ENCODE measurements around the gene CABYR.

CABYR gene

DNA sequence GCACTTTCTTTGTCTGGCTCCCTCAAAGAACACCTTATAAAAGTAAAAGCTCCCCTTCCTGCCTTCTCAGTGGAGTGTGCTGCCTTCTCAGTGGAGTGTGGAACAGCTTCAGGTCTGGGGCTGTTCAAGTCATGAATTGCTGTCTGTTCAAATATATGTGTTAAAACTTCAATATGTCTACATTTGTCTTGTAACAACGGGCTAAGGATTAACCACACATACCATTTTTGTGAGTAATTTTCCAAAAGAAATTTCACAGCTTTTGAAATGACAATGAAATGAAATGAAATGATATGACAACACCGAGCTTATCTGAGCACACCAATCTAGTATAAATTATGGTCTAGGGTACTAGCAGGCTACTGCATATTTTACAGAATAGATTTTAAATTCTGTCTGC, 42.9 kb downstream of the CABYR start:
- H3K27ac ChIP-seq, result no peak overlapping the region
- TF ChIP-seq CTCF (IDR thresholded peaks at IDR 0.05) (no peak), ZFX (IDR thresholded peaks at IDR 0.05; ENCODE audit: borderline replicate concordance) (no peak)

DNA sequence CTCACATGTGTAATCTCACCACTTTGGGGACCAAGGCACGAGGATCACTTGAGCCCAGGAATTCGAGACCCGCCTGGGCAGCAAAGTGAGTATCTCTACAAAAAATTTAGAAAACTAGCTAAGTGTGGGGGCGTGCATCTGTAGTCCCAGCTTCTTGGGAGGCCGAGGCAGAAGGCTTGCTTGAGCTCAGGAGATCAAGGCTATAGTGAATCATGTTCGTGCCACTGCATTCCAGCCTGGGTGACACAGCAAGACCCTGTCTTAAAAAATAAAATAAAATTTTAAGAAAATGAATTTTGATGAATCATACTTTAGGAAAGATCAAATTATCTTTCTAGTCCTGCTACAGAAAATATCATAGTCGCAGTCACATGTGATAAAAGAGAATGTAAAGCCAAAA, 46.9 kb downstream of the CABYR start:
- TF ChIP-seq ZFX (IDR thresholded peaks at IDR 0.05; ENCODE audit: borderline replicate concordance) (no peak), CTCF (IDR thresholded peaks at IDR 0.05) (no peak)
- no peak overlapping the region for H3K27ac ChIP-seq

DNA sequence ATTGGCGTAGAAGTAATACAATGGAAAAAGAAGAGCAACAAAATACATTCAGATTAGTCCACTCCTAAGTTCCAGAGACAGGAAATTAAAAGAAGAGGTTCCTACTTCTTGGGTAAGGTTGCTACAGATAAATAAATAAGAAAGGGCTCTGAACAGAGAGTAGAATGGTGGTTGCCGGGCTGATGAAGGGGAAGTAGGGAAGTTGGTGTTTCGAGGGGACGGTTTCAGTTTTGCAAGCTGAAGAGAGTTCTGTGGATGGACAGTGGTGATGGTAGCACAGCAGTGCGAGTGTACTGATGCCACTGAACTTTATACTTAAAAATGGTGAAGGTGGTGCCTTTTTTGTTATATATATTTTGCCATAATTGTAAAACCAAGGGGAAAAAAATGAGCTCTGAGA, 48.2 kb downstream of the CABYR start:
- no peak for TF ChIP-seq CTCF (IDR thresholded peaks at IDR 0.05)
- no peak for TF ChIP-seq ZFX (IDR thresholded peaks at IDR 0.05; ENCODE audit: borderline replicate concordance)
- H3K27ac ChIP-seq, result no peak overlapping the region

- no peak for TF ChIP-seq CTCF (IDR thresholded peaks at IDR 0.05)
- no peak for TF ChIP-seq ZFX (IDR thresholded peaks at IDR 0.05; ENCODE audit: borderline replicate concordance)
- H3K27ac ChIP-seq, result no peak overlapping the region
These were observed 48.8 kb downstream of the CABYR start for GRCh38 chr18:24187689-24188088.

DNA sequence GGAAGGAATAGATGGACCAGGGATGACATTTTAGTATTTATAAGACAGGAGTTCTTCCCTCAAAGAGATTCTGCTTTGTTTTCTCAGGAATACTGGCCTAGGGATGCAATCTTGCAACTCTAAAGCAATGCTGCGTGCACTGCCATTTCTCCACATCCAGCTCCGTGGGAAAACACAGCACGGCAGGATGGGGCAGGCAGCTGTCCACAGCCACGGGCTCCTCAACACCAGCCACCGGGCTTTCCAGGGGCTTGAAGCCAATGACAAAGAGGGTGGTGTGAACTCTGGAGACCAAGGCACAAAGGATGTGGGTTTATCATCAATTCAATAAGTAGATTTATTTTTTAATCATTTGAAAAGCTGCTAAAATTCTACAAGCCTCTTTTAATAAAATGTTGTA, 49.3 kb downstream of the CABYR start:
- TF ChIP-seq CTCF (IDR thresholded peaks at IDR 0.05), result no peak
- no peak for TF ChIP-seq ZFX (IDR thresholded peaks at IDR 0.05; ENCODE audit: borderline replicate concordance)
- H3K27ac ChIP-seq, result no peak overlapping the region

GRCh38 chr18:24189007-24189528, 50.2 kb downstream of the CABYR start:
- no peak overlapping the region for H3K27ac ChIP-seq
- no peak for TF ChIP-seq ZFX (IDR thresholded peaks at IDR 0.05; ENCODE audit: borderline replicate concordance)
- TF ChIP-seq CTCF (IDR thresholded peaks at IDR 0.05), result no peak

GRCh38 chr18:24189664-24190346, 50.9 kb downstream of the CABYR start:
- TF ChIP-seq CTCF (IDR thresholded peaks at IDR 0.05) (no peak), ZFX (IDR thresholded peaks at IDR 0.05; ENCODE audit: borderline replicate concordance) (no peak)
- no peak overlapping the region for H3K27ac ChIP-seq

Data from 22Rv1 (cell line).